Measurements from ENCODE around the gene MAPK6. TPM values are rescaled to one million over a fixed set of nuclear protein-coding genes. Genes with fewer than 3 reads are reported as not detected.

Gene MAPK6
- total and polyA plus RNA-seq, 9 of the 15 experiments (the other 6 are each of a cell fraction or from before 2014, with no cell fraction given), result 28.5 to 97.1 (median 74.0) TPM

DNA sequence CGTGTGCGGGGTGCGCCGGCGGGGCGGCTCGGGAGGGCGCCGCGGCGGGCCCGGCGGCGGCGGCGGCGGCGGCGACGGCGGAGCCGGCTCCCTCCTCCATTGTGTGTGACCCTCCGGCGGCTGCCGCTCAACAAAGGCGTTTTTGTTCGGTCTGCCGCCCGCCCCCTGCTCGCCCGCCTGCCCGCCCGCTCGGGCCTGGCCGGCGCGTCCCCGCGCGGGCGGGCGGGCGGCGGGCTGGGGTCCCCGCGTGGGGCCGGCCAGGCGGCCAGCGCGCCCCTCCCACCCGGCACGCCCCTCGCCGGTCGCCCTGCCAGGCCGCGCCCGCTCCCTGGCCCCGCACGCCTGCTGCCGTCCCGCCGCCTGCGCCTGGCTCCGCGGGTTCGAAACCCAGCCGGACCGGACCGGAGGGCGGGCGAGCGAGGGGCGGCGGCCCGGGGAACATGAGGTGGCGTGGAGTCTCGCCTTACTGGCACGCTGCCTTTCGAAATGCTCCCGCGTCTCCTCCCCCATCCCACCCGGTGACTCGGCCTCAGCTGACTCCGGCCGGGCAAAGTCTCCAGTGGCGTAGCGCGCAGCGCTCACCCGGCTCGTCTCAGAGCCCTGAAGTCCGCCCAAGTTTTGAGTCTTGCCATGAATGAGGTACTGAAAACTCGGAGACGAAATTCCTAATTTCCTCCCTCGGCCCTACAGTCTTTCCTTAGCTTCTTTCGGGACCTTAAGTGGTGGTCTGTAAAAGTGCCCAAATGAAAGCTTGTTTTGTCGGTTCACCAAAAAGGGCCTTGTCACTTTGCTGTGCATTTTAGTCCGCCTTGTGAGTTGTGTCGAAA is 588 bp downstream of the MAPK6 start (continued):
- TF ChIP-seq SNRNP70 (optimal IDR thresholded peaks at IDR 0.05; ENCODE audit: low read depth, low read length) (no peak), KAT2B (IDR thresholded peaks at IDR 0.05; ENCODE audit: low read depth, low read length) (no peak), ZNF444 (CRISPR knock-in tag; IDR thresholded peaks at IDR 0.05) (no peak), CBFB (CRISPR knock-in tag; IDR thresholded peaks at IDR 0.05) (no peak), RNF2 (IDR thresholded peaks at IDR 0.05) (no peak), SRSF1 (IDR thresholded peaks at IDR 0.05; ENCODE audit: low read depth, low read length) (no peak), HNRNPUL1 (IDR thresholded peaks at IDR 0.05; ENCODE audit: low read length) (no peak), HMG20B (CRISPR knock-in tag; IDR thresholded peaks at IDR 0.05) (no peak), ZNF24 (IDR thresholded peaks at IDR 0.05) (no peak), HNRNPL (IDR thresholded peaks at IDR 0.05; ENCODE audit: low read depth, low read length) (no peak), BRD9 (IDR thresholded peaks at IDR 0.05; ENCODE audit: low read depth, partially characterized antibody) (peak; percentile 81)
- TF ChIP-seq, protein P1, sequence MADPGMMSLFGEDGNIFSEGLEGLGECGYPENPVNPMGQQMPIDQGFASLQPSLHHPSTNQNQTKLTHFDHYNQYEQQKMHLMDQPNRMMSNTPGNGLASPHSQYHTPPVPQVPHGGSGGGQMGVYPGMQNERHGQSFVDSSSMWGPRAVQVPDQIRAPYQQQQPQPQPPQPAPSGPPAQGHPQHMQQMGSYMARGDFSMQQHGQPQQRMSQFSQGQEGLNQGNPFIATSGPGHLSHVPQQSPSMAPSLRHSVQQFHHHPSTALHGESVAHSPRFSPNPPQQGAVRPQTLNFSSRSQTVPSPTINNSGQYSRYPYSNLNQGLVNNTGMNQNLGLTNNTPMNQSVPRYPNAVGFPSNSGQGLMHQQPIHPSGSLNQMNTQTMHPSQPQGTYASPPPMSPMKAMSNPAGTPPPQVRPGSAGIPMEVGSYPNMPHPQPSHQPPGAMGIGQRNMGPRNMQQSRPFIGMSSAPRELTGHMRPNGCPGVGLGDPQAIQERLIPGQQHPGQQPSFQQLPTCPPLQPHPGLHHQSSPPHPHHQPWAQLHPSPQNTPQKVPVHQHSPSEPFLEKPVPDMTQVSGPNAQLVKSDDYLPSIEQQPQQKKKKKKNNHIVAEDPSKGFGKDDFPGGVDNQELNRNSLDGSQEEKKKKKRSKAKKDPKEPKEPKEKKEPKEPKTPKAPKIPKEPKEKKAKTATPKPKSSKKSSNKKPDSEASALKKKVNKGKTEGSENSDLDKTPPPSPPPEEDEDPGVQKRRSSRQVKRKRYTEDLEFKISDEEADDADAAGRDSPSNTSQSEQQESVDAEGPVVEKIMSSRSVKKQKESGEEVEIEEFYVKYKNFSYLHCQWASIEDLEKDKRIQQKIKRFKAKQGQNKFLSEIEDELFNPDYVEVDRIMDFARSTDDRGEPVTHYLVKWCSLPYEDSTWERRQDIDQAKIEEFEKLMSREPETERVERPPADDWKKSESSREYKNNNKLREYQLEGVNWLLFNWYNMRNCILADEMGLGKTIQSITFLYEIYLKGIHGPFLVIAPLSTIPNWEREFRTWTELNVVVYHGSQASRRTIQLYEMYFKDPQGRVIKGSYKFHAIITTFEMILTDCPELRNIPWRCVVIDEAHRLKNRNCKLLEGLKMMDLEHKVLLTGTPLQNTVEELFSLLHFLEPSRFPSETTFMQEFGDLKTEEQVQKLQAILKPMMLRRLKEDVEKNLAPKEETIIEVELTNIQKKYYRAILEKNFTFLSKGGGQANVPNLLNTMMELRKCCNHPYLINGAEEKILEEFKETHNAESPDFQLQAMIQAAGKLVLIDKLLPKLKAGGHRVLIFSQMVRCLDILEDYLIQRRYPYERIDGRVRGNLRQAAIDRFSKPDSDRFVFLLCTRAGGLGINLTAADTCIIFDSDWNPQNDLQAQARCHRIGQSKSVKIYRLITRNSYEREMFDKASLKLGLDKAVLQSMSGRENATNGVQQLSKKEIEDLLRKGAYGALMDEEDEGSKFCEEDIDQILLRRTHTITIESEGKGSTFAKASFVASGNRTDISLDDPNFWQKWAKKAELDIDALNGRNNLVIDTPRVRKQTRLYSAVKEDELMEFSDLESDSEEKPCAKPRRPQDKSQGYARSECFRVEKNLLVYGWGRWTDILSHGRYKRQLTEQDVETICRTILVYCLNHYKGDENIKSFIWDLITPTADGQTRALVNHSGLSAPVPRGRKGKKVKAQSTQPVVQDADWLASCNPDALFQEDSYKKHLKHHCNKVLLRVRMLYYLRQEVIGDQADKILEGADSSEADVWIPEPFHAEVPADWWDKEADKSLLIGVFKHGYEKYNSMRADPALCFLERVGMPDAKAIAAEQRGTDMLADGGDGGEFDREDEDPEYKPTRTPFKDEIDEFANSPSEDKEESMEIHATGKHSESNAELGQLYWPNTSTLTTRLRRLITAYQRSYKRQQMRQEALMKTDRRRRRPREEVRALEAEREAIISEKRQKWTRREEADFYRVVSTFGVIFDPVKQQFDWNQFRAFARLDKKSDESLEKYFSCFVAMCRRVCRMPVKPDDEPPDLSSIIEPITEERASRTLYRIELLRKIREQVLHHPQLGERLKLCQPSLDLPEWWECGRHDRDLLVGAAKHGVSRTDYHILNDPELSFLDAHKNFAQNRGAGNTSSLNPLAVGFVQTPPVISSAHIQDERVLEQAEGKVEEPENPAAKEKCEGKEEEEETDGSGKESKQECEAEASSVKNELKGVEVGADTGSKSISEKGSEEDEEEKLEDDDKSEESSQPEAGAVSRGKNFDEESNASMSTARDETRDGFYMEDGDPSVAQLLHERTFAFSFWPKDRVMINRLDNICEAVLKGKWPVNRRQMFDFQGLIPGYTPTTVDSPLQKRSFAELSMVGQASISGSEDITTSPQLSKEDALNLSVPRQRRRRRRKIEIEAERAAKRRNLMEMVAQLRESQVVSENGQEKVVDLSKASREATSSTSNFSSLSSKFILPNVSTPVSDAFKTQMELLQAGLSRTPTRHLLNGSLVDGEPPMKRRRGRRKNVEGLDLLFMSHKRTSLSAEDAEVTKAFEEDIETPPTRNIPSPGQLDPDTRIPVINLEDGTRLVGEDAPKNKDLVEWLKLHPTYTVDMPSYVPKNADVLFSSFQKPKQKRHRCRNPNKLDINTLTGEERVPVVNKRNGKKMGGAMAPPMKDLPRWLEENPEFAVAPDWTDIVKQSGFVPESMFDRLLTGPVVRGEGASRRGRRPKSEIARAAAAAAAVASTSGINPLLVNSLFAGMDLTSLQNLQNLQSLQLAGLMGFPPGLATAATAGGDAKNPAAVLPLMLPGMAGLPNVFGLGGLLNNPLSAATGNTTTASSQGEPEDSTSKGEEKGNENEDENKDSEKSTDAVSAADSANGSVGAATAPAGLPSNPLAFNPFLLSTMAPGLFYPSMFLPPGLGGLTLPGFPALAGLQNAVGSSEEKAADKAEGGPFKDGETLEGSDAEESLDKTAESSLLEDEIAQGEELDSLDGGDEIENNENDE (IDR thresholded peaks at IDR 0.05; ENCODE audit: low read depth, low read length), result no peak
- TF ChIP-seq, protein P2, sequence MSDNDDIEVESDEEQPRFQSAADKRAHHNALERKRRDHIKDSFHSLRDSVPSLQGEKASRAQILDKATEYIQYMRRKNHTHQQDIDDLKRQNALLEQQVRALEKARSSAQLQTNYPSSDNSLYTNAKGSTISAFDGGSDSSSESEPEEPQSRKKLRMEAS (CRISPR knock-in tag; IDR thresholded peaks at IDR 0.05), result peak; percentile 83
- TF ChIP-seq, protein P3, sequence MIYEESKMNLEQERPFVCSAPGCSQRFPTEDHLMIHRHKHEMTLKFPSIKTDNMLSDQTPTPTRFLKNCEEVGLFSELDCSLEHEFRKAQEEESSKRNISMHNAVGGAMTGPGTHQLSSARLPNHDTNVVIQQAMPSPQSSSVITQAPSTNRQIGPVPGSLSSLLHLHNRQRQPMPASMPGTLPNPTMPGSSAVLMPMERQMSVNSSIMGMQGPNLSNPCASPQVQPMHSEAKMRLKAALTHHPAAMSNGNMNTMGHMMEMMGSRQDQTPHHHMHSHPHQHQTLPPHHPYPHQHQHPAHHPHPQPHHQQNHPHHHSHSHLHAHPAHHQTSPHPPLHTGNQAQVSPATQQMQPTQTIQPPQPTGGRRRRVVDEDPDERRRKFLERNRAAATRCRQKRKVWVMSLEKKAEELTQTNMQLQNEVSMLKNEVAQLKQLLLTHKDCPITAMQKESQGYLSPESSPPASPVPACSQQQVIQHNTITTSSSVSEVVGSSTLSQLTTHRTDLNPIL (CRISPR knock-in tag; IDR thresholded peaks at IDR 0.05), result no peak

Data from K562 (cell line).